Measurements from ENCODE around the gene POMGNT1.

DNA sequence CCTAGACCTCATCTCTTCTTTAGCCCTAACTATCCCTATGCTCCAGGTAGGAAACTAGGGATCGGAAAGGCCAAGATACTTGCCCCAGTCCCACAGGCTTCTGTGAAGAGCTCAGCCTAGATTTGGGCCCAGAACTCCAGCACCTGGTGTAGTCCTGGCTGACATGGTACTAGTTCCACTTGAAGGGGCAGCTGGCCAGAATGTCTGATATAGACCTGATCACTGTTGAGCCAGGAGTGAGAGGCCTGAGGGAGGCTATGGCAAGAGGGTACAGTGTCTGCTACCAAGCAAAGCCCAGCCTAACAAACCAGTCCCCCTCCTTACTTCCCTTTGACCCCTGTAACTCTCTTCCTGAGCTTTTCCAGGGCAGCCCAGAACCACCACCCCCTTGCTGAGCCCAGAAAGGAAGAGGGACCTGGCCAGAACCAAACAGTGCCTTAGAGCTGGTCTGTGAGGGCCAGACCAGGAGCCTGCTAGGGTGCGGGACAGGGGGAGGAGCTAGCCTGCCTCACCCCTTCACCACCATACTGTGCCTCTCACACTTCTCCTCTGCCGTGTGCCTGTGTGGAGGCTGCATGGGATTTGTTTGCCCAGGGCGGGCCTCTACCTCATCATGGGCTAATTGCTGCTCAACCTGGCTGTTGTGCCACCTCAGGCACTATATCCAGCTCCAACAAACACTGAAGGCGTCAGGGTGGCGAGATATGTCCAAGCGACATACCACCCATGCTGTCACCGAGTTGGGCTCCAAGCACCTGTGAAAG lies 10.9 kb downstream of the POMGNT1 start:
- no peak for TF ChIP-seq CTCF (conservative IDR thresholded peaks at IDR 0.05 in 1 of 2, IDR thresholded peaks at IDR 0.05 in 1 of 2; ENCODE audit: extremely low read depth in 1 of 2, insufficient read depth in 1 of 2, low read depth in 1 of 2, low read length in 2 of 2)
- no peak for TF ChIP-seq EZH2 (IDR thresholded peaks at IDR 0.05; ENCODE audit: borderline replicate concordance, low read length)
